ENCODE measurements around the gene ACSM5.

GRCh38 chr16:20402651-20403050, 6.7 kb upstream of the ACSM5 start:
- TF ChIP-seq POLR2A (IDR thresholded peaks at IDR 0.05) (no peak), CTCF (IDR thresholded peaks at IDR 0.05) (no peak)
